ENCODE results near the gene DCTN1.

The DCTN1 gene

DNA sequence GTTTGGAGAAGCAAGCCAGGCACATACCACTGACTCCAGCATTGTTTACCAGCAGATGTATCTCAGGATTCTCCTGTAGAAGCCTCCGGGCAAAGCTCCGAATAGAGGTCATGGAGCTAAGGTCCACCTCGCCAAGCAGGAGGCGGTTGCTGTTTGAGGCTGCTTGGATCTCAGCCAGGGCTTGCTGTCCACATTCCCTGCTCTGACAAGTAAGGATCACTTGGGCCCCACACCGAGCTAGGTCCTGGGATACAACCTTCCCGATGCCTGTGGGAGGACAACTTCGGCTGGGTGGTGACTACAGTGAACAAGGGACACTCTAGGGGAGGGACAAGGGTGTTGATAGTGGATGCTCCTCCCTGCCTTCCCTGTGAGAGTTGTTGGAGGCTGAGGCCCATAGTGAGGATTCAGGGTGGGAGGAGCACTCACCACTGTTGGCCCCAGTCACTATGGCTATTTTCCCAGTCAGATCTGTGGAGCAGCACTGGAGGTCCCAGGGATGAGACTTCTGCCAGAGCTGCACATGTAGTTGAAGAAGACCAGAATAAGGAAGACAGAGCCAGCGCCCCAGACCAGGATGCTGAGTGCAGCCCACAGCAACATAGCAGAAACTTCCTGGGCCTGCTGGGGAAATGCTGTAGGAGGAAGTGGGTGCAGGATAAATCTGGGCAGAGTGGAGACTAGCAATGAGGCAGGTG, 33.0 kb upstream of the DCTN1 start:
- no peak for DNase-seq (ENCODE audit: low spot score)

DNA sequence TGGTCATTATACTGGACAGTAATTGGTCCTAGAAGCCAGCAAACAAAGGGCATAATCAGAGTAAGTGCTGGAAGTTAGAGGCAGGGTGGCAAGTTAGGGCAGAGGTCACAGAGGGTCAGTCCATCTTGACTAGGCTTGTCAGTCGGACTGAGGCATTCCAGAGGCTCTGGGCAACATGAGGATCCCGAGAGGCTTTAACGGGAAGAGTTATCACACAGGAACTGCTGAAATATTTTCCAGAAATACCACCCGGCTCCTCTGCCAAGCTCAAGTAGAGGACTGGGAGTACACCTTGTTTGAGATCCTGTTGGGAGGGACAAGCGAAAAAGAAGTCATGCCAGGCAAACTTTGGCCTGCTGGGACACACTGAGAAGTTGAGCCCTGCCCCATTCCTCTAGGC, 27.6 kb upstream of the DCTN1 start:
- DNase-seq (ENCODE audit: low spot score) = no peak

DNA sequence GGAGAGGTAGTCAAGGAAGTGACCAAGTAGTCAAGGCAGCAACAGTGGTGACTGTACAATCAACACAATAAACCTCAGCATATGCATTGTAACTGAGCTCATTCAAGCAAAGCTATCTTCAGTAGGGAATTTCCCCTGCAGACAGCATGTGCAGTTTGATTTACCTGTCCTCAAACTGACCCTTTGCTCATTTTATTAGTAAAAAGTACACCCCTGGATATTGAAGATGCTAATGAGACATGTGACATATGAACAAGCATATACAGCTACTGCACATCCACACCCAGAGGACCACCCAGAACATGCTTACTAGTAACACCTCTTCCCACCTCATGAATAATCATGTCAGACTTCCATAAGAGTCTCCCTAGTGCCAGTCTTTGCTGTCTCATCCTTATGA, 25.9 kb upstream of the DCTN1 start:
- DNase-seq (ENCODE audit: low spot score) = no peak

DNA sequence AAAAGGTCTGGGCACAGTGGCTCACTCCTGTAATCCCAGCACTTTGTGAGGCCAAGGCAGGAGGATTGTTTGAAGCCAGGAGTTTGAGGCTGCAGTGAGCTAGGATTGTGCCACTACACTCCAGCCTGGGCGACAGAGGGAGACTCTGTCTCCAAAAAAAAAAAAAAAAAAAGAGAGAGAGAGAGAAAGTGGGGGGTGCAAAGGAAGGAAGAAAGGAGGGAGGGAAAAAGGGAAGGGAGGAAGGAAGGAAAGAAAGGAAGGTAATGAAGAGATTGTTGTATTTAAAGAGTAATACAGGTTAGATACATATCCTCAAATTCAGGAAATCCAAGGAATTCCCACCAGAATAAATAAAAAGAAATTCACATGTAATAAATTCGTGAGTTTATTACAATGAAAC, 21.8 kb upstream of the DCTN1 start:
- no peak for DNase-seq (ENCODE audit: low spot score)

DNA sequence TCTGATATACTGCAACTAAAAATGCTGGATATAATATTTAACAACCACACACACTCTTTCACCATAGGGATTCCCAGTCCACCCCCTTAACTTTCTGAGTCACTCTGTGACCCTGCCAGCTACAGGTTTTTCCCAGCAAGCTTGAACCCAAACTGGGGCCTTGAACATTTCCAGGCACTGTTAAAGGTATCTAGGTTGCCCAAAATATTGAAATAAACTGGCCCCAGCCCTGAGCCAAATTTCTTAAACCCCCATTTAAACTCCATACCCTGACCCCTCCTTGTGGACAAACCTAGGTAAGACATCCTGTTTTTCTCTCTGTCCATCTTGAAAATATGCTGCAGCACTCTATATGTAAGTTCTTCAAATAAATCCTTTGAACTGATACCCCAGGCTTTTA, 19.7 kb upstream of the DCTN1 start:
- peak; percentile 50 for DNase-seq (ENCODE audit: low spot score)

DNA sequence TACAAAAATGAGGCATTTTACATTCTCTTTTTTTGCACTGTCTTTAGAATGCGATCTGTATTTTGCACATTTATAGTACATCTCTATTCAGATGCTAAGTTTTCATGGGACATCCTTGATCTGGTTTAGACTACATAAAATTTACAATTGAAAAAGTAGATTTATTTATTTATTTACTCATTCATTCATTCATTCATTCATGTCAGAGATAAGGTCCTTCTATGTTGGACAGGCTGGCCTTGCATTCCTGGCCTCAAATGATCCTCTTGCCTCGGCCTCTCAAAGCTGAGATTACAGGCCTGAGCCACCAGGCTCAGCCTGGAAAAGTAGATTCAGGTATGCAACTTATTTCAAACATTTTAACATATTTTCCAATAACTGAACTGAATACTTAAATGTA, 16.0 kb upstream of the DCTN1 start:
- no peak for DNase-seq (ENCODE audit: low spot score)

DNA sequence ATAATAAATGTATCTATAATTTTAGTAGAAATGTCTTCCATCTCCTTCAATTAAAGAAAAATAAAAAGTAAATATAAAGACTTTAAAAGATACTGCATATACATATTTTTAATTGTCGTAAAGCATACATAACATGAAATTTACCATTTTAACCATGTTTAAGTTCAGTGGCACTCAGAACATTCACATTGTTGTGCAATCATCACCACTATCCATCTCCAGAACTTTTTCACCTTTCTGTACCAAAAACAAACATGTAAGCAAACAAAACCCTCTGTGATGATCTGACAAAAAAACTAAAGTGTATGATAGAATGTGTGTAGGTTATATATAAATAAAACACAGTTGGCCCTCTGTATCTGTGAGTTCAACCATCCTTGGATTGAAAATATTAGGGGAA, 13.4 kb upstream of the DCTN1 start:
- DNase-seq (ENCODE audit: low spot score) = no peak

DNA sequence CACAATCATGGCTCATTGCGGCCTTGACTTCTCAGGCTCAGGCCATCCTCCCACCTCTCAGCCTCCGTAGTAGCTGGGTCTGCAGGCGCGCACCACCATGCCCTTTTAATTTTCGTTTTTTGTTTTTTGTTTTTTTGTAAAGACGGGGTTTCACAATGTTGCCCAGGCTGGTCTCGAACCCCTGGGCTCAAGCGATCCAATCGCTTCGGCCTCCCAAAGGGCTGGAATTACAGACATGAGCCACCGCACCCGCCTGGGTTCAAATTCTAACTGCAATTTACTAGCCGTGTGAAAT, 12.3 kb upstream of the DCTN1 start:
- no peak for DNase-seq (ENCODE audit: low spot score)

DNA sequence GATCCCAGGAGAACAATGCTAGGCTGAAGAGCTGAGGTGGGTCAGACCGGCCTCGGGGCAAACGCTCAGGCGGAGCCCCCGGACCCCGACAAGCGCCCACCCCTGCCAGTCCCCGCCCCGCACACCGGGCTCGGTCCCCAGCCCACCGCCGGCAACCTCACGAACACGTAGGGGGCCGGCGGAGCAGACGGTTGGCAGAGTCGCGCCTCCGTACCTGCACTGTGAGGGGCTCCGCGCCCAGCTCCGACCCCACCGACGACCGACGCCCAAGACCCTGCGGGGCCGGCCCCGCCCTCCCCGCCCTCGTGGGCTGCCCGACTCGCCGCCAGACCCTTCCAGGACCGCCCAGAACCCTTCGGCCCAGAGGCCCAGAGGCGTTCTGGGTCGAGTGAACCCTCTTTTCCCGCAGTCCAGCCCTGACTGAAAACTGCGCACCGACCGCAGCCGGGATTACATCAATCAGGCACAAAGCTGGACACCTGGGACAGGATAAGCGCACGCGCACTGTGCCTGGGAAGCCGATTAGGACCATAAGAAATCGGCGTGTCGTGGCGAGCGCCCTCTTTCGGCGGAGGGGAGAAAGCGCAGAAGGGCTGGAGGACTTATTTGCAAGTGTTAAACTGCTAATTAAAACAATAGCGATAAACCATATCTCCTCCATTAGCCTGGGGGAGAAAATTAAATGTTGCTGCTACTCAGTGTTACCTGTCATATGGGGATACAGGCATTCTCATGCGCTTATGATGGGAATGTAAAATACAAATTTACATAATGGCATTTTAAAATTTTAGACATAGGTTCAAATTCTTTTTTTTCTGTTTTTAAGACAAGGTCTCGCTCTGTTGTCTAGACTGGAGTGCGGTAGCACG, 11.7 kb upstream of the DCTN1 start:
- peak; percentile 93 for DNase-seq (ENCODE audit: low spot score)

DNA sequence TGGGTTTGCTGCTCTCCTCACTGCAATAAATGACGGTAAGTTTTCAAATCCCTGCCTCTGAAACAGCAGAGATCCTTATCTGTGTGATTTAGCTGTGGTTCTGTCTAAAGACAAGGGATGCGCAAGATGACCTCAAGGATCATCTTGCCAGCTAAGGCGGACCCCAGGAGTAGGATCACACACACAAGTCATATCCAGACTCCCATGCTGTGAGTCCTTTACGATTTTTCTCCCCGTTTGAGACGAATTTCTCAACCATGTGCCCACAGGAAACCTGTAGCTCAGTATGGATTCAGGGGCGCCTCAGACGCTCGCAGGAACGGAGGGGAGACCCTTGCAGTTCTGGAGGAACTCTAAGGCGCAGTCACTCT, 11.1 kb upstream of the DCTN1 start:
- DNase-seq (ENCODE audit: low spot score) = no peak

DNA sequence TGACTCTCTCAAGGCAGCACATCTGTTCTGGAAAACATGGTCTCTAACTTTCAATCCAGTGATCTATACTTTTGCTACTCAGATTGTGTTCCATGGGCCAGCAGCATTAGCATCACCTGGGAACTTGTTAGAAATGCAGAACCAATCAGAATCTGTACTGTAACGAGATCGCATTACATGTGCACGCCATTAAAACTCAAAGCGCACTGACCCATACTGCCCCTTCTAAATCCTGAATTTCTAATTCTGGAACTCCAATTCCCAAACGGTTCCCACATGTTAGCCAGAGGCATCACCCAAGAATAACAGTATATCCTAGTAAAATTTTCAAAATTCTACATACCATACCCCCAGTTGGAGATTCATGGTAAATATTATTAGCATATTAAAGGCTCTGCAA, 10.5 kb upstream of the DCTN1 start:
- DNase-seq (ENCODE audit: low spot score) = no peak

DNA sequence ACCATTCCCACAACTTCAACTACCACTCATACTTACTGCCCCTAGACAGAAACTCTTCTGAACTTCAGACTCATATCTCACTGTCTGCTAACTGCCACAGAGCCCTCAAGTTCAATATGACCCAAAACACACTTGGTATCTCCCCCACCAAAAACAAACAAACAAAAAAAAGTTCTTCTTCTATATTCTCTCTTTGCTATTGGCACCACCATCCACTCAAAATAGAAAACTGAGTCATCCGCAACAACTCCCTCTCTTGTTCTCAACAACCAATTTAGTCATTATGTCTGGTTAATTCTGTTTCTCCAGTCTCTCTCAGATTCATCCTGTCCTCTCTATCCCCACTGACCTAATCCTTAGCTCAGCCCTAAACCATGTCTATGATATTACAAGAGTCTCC, 7.2 kb upstream of the DCTN1 start:
- no peak for DNase-seq (ENCODE audit: low spot score)

DNA sequence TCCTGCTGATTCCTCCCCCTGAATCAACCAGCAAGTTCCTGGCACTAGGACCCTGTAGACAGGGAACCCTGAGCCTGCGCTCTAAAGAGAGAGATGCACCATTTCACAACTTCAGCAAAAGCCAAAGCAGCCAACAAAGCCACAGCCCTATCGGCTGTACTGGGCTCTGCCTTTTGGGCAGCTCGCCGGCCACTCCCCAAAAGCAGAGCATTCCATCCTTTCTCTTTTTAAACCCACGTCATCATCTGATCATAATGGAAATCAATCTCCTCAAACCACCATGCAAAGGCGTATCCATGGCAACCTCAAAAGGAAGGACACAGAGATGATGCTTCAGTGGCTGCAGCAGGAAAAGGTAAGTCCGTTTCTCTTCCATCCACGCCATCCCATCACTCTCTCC, 5.3 kb upstream of the DCTN1 start:
- DNase-seq (ENCODE audit: low spot score) = no peak

DNA sequence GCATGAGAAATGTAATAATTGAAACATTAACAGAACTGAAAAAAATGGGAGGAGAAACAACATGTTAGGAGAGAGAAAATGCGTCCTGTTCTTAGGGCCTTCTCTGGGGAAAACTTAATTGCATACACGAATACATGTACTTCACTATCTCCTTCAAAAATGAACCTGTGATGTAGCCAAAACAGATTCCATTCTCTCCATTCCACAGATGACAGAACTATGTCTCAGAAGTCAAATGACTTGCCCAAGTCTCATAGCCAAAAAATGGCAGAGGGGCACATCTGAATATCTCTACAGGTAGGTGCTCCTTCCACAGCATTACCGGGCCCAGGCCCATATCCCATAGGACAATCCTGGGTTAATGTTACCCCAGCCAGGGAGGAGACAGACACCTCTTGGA, 3.9 kb upstream of the DCTN1 start:
- DNase-seq (ENCODE audit: low spot score) = no peak

DNA sequence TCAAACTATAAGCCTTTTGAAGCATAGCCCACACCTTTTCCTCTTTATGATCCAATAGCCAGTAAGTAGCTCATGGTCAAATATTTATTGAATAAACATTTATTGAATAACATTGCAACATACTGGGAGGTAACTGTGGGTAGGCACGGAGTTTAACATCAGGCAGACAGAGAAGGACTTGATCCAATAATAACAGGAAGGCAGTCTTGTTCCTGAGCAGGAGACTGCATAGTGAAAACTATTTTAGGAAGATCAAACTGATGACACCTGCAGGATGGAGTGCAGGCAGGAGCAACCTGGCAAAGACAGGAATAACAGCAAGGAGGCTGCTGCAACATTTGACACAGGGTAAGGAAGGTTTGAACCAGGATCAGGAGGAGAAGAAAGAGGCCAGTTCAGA, 3.1 kb upstream of the DCTN1 start:
- no peak for DNase-seq (ENCODE audit: low spot score)

DNA sequence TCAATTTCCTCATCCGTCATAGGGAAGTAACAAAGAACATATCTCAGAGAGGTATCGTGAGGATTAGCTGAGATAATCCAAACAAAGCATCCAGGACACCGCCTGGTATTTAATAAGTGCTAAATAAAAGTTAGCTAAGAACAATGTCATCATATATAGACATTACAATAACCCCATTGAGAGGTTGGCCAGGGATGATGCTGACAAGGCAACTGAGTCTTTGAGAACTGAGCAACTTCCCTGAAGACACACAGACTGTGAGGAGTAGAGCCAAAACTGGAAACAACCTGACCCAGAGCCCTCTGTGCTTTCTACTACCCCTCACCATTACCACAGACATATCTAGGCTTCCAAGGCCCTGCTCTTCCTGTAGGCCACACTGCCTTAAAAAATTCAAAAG, 1.6 kb upstream of the DCTN1 start:
- DNase-seq (ENCODE audit: low spot score) = no peak

DNA sequence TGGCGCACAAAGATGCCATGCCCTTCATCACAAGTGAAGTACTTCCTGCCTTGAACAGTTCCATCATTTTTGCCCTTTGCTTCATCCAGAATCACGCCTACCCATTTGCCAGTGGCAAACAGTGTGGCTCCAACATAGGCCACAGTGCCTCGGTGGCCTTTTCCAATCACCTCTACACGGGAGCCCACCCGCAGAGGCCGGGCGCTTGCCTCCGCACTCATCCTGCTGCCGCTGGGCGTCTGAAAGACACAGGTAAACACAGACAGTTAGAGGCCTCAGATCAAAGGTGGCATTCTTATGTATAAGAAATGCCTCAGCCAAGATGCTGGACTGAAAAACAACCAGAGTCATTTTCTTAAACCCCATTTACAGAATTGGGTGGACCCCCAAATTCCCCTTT, 2.1 kb downstream of the DCTN1 start:
- no peak for DNase-seq (ENCODE audit: low spot score)

DNA sequence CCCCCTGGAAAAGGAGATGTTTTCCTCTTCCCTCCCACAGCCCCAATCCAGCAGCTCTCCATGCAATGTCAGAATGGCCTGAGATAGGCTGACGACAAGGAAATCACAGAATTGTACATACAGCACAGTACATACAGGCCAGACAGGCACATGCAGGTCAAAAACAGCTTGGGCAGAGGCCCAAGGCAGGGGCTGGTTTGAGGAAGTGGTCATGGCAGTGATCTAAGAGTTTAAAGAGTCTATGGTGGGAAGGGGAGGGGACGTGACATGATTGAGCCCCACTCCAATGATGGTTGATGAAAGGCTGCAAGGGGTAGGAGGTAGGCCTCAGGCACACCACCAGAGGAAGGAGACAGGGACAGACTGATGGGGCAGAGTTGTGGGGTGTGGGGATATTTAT, 4.3 kb downstream of the DCTN1 start:
- no peak for DNase-seq (ENCODE audit: low spot score)

DNA sequence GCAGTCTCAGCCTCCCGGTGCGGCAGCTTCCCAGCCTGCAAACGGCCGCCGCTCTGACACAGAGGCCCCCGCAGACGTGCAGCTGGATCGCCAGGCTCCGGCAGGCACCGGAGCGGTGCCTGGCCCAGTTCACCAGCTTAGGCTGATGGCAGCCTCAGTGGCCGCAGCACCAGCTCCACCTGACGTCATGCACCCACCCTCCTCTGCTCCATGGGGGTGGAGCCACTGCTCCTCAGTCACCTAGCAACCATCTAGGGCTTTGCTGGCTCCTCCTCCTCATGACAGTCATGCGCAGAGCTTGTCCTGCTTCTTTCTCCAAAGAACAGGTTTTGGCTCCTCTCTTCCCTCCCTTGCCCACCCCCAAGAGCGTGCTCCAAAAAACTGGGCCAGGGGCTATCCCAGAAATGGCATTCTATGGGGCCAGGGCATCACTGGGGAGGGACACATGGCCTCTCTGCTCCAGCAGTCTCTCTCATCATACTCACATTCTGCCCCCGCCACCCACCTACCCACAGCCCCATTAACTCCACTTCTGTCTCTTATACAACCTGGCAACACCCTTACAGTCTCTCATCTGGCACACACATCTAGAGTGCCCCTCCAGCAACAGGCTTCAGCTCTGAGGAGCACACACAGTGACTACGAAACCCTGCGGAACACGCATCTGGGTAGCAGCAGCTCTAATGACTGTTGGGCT, 5.5 kb downstream of the DCTN1 start:
- peak; percentile 97 for DNase-seq (ENCODE audit: low spot score)

DNA sequence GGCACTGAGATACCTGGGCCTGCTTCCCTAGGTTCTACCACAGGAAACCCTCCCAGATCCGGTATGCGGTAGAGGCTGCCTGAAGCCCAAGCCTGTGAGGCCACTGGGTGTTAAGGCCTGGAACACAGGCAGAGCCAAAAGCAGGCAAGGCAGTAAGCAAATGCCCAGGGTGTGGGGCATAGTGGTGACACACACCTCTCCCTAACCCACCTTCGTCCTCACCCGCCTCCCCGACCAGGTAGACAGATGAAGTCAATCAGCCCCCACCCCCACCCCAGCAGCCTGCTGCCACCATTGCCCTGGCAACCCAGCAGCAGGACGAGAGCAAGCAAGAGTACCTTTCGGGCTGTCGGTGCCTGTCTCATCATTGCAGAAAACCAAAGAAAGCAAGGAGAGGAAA, 6.1 kb downstream of the DCTN1 start:
- DNase-seq (ENCODE audit: low spot score) = no peak

DNA sequence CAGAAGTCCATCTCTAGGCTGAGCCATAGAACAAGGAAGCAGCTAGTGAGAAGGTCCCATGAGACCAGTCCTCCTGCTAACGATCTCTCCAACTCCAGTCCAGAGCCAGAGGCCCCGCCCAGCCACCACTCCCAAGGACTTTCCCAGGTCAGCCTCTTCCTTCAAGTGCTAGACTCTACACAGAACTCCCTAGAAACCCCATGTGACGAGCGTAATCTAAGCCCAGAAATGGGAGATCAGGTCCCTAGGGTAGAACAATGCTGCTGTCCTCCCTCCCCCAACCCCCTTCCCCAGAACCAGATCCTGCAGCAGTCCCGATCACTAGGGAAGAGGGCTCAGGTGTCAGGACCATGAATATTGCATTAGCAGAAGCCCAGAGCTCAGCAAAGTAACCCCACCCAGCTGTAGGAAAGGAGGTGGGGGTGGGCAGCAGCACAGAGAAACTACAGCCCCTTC, 6.9 kb downstream of the DCTN1 start:
- DNase-seq (ENCODE audit: low spot score) = peak; percentile 49

DNA sequence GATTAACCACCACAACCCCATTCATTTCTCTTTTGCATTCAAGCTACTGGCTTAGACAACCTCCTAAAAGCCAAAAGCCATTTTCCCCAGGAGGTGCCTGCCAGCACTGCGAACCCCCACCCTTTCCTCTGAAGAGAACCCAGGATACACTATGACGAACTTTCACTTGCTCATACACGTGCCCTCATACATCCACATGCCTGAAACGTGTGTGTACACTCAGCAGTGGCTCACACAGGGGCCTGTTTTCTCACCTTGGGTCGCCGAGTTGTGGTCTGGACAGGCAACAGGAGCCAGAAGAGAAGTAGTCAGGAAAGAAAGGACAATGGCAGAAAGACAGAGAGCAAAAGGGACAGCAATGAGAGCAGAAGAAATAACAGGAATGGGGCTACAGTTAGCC, 7.4 kb downstream of the DCTN1 start:
- no peak for DNase-seq (ENCODE audit: low spot score)

DNA sequence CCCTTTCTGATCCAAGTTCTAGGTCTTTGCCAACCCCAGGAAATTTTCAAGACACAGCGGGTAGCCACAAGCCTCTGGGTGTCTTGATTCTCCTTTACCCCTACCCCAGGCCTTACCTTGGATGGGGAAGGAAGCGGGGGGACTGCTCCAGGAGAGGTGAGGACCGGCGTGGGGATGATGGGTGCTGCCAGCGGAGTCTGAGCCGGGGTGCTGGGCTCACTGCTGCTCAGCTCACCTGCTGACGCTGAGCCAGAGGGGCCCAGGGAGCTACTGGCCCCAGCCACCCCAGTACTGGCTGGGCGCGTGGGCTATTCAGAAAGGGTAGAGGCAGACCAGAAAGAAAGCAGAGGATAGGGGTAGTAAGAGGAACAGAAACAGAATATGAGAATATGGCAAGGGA, 8.7 kb downstream of the DCTN1 start:
- no peak for DNase-seq (ENCODE audit: low spot score)

All from iPS-NIHi11 (cell line).